MCF 10A (cell line): ENCODE measurements around the gene FAM216B. TPM values are rescaled to one million over a fixed set of nuclear protein-coding genes. Genes with fewer than 3 reads are reported as not detected.
A peak's percentile ranks its signal among the peaks of the same experiment; 100 is the strongest.

Experiments used
- BruUV-seq: library from RNA; stranded (reverse); fragments of 400-500 nt; replicated peaks from 2 replicates; lab custom pipeline; 2021; lab: Mats Ljungman, UMichigan
- CTCF ChIA-PET: fragments of 300-600 bp; sonication (Branson Sonifier 250); formaldehyde crosslinking; extraction: SDS; loops from one replicate; lab custom pipeline; 2021; ENCODE audit warnings: antibody characterized with exemption, inconsistent platforms; lab: Yijun Ruan, JAX
- POLR2A ChIA-PET: fragments of 300-600, 350-650 bp; sonication (Branson Sonifier 250); formaldehyde crosslinking; extraction: SDS; loops from one replicate; lab custom pipeline; 2020; ENCODE audit warnings: antibody characterized with exemption, inconsistent platforms; lab: Yijun Ruan, JAX
- DNase-seq: peaks from one replicate; pipeline ENCODE4 v3.0.0-alpha.2; 2018; ENCODE audit not compliant: unreplicated experiment
- H3K27ac Mint-ChIP-seq: one replicate; pipeline ENCODE4 v1.8.0; 2022; ENCODE audit warnings: mild to moderate bottlenecking, low read depth, mixed read lengths; ENCODE audit not compliant: unreplicated experiment
- H3K27me3 Mint-ChIP-seq: one replicate; pipeline ENCODE4 v1.8.0; 2022; ENCODE audit warnings: mixed read lengths; ENCODE audit not compliant: insufficient read depth, unreplicated experiment
- H3K36me3 Mint-ChIP-seq: one replicate; pipeline ENCODE4 v1.8.0; 2022; ENCODE audit warnings: mild to moderate bottlenecking, moderate library complexity, mixed read lengths; ENCODE audit not compliant: insufficient read depth, unreplicated experiment
- H3K4me1 Mint-ChIP-seq: one replicate; pipeline ENCODE4 v1.8.0; 2022; ENCODE audit warnings: mixed read lengths; ENCODE audit not compliant: insufficient read depth, unreplicated experiment
- H3K4me3 Mint-ChIP-seq: one replicate; pipeline ENCODE4 v1.8.0; 2022; ENCODE audit warnings: mild to moderate bottlenecking, moderate library complexity, mixed read lengths; ENCODE audit not compliant: unreplicated experiment
- H3K9me3 Mint-ChIP-seq: one replicate; pipeline ENCODE4 v1.8.0; 2022; ENCODE audit warnings: mixed read lengths; ENCODE audit not compliant: unreplicated experiment
- CTCF ChIP-seq: fragments of 200-600 bp; IDR thresholded peaks from one replicate; pipeline ENCODE4 v1.8.0; 2022; ENCODE audit warnings: antibody characterized with exemption, mild to moderate bottlenecking; ENCODE audit not compliant: unreplicated experiment
- intact Hi-C: fragments of 100-400 bp; cut with micrococcal nuclease; formaldehyde crosslinking; loops from 2 replicates; pipeline ENCODE4 v1.14.1; 2022
- total RNA-seq: library from RNA; stranded (reverse); gene quantifications from 2 replicates; pipeline ENCODE4 v1.2.3, GENCODE V29; 2022

The FAM216B gene
- total RNA-seq, 1 experiment from 2014 or later = not detected

GRCh38 chr13:42740753-42741152 is 40.6 kb upstream of the FAM216B start:
- Mint-ChIP-seq H3K4me3 (no peak overlapping the region), H3K27ac (no peak overlapping the region), H3K9me3 (no peaks in the 10 kb centered on the region), H3K36me3 (no peaks in the 10 kb centered on the region), H3K27me3 (no peaks in the 10 kb centered on the region), H3K4me1 (no peaks in the 10 kb centered on the region)
- intact Hi-C loops = no loop called here
- ChIA-PET POLR2A (no interaction called here), CTCF (no interaction called here)
- peak; percentile 6 for DNase-seq
- no peak for TF ChIP-seq CTCF
- BruUV-seq = no TSS peak

GRCh38 chr13:42741914-42742313 is 39.5 kb upstream of the FAM216B start:
- ChIA-PET POLR2A (interaction anchor here (1.1 kb wide), 1 partner anchor 23 kb away, joined by 4 read pairs; no protein-coding TSS in a partner anchor), CTCF (no interaction called here)
- no peak for TF ChIP-seq CTCF
- H3K4me1 Mint-ChIP-seq = peaks cover 2% of the 10 kb centered on the region
- no TSS peak for BruUV-seq
- H3K9me3 Mint-ChIP-seq = no peaks in the 10 kb centered on the region
- intact Hi-C loops = no loop called here
- DNase-seq = no peak
- no peak overlapping the region for H3K27ac Mint-ChIP-seq
- no peak overlapping the region for H3K4me3 Mint-ChIP-seq
- no peaks in the 10 kb centered on the region for H3K27me3 Mint-ChIP-seq
- H3K36me3 Mint-ChIP-seq = no peaks in the 10 kb centered on the region

GRCh38 chr13:42745655-42746054 is 35.7 kb upstream of the FAM216B start:
- no peak overlapping the region for H3K27ac Mint-ChIP-seq
- no peak overlapping the region for H3K4me3 Mint-ChIP-seq
- BruUV-seq = no TSS peak
- intact Hi-C loops = no loop called here
- ChIA-PET POLR2A (no interaction called here), CTCF (interaction anchor here (0.6 kb wide), 1 partner anchor 367 kb away, joined by 4 read pairs; no protein-coding TSS in a partner anchor)
- no peak for DNase-seq
- H3K36me3 Mint-ChIP-seq = no peaks in the 10 kb centered on the region
- no peaks in the 10 kb centered on the region for H3K9me3 Mint-ChIP-seq
- no peaks in the 10 kb centered on the region for H3K27me3 Mint-ChIP-seq
- H3K4me1 Mint-ChIP-seq = peaks cover 13% of the 10 kb centered on the region
- TF ChIP-seq CTCF = no peak

- H3K9me3 Mint-ChIP-seq = no peaks in the 10 kb centered on the region
- H3K36me3 Mint-ChIP-seq = no peaks in the 10 kb centered on the region
- no peak overlapping the region for H3K4me3 Mint-ChIP-seq
- BruUV-seq = TSS peak; percentile 88
- peaks cover 17% of the 10 kb centered on the region for H3K4me1 Mint-ChIP-seq
- POLR2A ChIA-PET = interaction anchor here (0.5 kb wide), 1 partner anchor 59 kb away, joined by 3 read pairs; no protein-coding TSS in a partner anchor
- CTCF ChIA-PET = interaction anchor here (1.1 kb wide), 1 partner anchor 14 kb away, joined by 3 read pairs; no protein-coding TSS in a partner anchor
- DNase-seq = peak; percentile 0
- intact Hi-C loops = no loop called here
- no peaks in the 10 kb centered on the region for H3K27me3 Mint-ChIP-seq
- TF ChIP-seq CTCF = no peak
- H3K27ac Mint-ChIP-seq = peak overlapping the region; percentile 28
Measured at GRCh38 chr13:42746866-42747265, 34.5 kb upstream of the FAM216B start.
